T-helper 1 cell (primary cell): Measurements from ENCODE around the gene RPRD1A.

Source experiments
- DNase-seq, 5 donors: peaks; one replicate each; pipeline ENCODE4 v3.0.0-alpha.2; 2012 to 2020

The RPRD1A gene

GRCh38 chr18:35964319-35964718 is 103.0 kb downstream of the RPRD1A start:
- no peak for DNase-seq

GRCh38 chr18:35962320-35962719 is 105.0 kb downstream of the RPRD1A start:
- no peak for DNase-seq

DNA sequence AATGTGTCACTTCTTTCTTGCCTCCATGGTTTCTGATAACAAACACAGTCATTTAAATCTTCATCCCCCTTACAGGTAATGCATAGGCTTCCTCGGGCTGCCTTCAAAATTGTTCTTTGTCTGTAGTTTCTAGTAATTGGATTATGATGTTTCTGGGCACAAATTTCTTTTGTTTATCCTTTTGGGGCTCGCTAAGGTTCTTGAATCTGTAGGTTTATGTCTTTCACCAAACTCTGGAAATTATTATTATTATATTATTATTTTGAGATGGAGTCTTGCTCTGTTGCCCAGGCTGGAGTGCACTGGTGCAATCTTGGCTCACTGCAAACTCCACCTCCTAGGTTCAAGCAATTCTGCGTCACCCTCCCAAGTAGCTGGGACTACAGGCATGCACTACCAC is 111.1 kb downstream of the RPRD1A start:
- DNase-seq: no peak

- DNase-seq: no peak
These were observed 113.7 kb downstream of the RPRD1A start for GRCh38 chr18:35953688-35954087.

GRCh38 chr18:35950628-35950982 is 116.8 kb downstream of the RPRD1A start:
- DNase-seq: no peak

DNA sequence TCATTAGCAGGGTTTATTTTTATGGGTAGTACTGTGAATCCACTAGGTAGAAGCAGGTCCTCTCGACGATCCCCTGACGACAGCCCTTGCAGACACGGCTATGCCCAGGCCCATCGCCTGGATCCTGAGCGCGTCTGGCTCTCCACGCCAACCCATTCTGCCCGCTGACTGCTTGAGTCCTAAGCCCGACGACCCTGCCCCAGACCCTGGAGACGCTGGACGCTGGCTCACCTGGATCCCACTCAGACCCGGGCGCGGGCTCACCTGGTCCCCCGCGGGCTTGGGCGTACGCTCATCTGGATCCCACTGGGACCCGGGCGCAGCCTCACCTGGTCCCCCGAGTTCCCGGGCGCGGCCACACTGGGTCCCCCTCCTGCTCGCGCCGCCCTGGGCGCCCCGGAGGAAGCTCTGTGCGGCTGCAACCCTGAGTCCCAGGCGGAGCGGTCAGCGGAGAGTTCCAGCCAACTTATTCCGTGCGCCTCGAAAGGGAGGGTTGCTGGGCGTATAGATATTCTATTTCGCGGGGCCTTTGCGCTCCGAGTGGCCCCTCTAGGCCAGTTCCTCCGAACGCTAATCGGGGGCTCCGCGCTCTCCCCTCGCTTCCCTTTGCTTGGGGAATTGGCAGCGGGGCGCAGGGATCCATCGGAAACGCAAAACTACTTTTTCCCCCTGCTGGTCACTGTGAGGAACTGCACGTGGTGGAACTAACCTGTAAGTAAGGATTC is 117.3 kb downstream of the RPRD1A start:
- peak; percentile 12 to 47 (median 26) for DNase-seq

DNA sequence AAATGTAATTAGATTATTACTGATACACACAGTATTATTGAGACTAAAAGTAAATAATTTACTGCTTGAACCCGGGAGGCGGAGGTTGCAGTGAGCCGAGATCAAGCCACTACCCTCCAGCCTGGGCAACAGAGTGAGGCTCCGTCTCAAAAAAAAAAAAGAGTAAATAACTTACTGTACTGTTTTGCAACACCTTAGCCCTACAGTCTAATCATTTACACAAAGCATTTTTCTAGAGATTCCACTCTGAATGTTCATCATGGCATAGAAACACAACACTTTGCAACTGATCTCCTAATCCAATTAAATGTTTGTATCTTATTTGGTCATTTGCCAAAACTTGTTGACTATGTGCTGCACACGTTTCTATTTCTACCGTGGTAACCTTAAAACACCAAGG is 118.3 kb downstream of the RPRD1A start:
- no peak for DNase-seq

GRCh38 chr18:35948080-35948479 is 119.3 kb downstream of the RPRD1A start:
- DNase-seq: no peak

DNA sequence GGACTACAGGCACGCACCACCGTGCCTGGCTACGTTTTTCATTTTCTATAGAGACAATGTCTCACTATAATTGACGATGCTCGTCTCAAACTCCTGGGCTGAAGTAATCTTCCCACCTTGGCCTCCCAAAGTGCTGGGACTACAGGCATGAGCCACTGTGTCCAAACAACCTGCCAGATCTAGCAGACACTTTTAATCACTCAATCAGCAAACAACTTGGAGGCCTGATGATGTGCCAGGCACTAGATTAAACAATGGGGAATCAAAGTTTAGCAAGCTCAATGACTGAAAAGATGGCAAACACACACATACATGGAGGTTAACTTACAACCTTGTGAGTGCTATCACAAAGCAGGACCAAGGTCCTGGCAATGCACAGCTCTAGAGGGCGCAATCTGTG is 124.7 kb downstream of the RPRD1A start:
- DNase-seq: no peak

GRCh38 chr18:35942133-35942532 is 125.2 kb downstream of the RPRD1A start:
- DNase-seq: no peak

DNA sequence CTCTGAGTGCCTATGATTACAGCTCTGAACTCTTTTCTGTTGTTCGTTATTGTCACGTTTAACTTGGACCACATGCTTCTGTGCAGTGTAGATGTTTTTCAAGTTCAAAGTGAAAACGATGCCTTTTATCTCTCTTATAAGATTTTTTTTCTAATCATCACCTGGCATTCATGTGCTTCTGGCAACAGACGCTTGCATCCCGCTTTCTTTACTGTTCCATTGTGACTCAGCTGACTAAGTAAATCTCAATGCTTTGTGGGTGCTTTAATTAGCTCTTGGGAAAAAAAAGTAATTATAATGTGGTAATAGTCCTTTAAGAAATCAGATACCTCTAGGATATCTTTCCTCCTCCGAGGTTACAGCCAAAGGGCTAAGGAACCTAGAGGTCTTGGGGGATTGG is 126.1 kb downstream of the RPRD1A start:
- DNase-seq: no peak
